NCI-H748 (cell line): ENCODE results near the gene ADD1.
A peak's percentile ranks its signal among the peaks of the same experiment; 100 is the strongest.
"Not testable (repeated sequence)": the region's sequence is repeated elsewhere in the genome, so short reads cannot be mapped to it uniquely, and the experiment has no call there.

ENCODE experiments used
- DNase-seq: peaks from one replicate; lab custom pipeline; 2025; ENCODE audit not compliant: unreplicated experiment; lab: John Stamatoyannopoulos, UW

Gene ADD1

GRCh38 chr4:2942532-2943363 lies 99.1 kb downstream of the ADD1 start:
- DNase-seq: no peak

- DNase-seq: no peak
Observed at GRCh38 chr4:2943364-2944090, 99.9 kb downstream of the ADD1 start.

DNA sequence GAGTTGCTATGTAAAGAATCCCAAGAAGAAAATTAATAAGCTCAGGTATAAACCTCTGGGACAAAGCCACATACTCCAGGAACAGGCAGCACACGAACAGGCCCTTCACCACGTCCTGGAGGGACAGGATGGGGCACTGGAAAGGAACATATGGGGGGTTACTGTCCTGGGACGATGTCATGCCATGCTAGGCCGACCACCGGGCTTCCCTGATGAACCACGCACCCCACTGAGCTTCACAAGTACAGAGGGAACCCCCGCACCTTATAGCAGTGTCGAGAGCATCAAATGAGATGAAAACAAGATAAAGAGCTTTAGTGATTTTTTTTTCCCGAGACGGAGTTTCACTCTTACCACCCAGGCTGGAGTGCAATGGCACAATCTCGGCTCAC lies 100.4 kb downstream of the ADD1 start:
- no peak for DNase-seq

DNA sequence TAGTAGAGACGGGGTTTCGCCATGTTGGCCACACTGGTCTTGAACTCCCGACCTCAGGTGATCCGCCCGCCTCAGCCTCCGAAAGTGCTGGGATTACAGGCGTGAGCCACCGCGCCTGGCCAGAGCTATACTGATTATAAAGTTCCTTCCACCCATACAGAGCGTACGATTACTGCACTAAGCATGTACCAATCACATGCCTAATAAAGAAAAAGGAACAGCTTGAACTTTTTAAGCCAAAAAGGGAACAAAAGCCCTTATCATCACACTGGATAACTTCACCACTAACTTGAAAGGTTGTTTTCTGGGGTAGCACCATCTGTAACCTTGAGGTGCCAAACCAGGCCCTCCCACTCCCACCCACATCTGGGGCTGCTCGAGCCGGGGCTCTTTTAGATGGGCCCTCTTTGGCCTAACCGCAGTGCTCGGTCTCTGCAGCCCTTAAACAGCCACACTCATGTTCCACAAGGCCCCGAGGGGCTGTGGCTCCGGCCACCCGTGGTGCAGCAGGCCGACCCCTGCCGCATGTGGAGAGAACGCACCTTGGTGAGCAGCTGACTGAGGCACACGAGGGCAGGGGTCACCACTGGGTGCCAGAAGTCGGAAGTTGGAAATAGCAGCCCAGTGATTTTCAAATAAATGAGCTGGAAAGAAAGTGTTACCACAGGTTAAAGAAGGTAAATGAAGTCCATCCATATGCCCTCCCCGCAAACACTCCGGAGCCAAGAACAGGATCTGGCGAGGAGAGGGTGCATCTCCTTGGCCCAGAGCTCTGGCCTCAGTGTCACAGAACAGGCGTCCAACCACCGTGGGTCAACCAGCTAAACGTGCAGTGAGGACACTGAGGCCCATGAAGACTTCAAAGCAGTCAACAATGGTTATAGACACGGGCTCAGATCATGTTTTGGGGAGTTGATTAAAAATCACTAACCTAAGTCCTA lies 101.2 kb downstream of the ADD1 start:
- DNase-seq: no peak

GRCh38 chr4:2945619-2946604 lies 102.3 kb downstream of the ADD1 start:
- DNase-seq: not testable (repeated sequence)

- DNase-seq: no peak
Observed at GRCh38 chr4:2946812-2947600, 103.4 kb downstream of the ADD1 start.

DNA sequence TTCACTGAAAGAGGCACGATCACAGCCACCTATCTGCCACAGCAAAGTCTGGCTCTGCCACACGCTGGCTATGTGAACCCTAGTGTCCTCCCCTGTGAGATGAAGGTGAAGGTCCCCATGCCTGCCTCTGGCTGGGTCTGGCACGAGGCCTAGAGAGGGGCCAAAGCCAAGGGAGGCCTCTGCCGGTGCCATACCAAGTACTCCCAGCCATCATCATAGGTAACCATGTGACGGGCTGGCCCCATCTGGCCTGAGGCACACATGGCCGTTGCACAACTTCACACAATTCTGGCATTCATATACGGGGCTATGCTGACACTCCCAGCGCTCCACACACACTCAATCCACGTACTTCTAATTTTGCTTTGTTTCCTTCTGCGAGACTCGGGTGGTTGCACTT lies 104.3 kb downstream of the ADD1 start:
- DNase-seq: no peak

DNA sequence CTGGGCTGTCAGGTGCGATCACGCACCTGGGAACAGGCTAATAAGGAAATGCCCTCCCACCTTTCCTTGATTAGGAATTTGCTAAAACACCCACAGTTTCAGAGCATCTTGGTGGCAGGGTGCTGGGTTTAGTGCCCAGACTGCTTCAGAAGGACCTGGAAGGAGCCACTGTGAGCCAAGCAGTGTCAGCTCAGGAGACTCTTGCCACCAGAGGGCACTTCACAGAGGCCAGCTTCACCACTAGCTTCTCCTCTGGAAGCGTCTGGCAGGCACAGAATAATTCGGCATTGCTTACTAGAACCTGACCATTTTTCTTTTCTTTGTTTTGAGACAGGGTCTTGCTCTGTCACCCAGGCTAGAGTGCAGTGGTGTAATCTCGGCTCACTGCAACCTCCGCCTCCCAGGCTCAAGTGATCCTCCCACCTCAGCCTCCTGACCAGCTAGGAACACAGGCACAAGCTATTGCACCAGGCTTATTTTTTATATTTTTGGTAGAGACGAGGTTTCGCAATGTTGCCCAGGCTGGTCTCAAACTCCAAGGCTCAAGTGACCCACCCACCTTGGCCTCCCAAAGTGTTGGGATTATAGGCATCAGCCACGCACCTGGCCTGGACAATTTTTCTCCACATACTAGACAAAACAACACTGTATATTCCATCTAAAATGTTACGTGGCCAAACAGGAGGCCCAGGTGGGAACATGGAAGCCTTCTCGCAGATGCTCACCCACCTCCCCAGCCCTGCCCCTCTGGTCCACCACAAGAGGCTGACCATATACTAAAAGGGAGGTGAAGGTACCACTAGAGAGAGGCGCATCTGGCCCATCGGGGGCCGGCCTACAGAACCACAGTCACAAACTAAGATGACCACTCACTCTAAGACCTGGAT lies 105.5 kb downstream of the ADD1 start:
- no peak for DNase-seq

DNA sequence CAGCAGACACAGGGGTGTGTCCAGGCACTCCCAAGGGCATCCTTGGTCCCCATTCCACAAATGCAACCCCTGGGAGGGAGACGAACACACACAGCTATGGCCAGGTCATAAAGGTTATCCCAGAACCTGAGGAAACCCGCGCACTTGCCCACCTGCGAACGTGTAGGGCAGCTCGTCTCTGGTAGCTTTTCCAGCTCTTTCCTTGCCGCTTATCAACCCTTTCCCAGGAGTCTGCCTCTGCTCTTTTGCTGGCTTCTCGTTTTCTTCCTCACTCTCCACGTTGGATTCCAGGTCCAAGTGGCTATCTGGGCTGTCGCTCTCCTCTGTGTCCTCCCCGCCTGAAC lies 106.1 kb downstream of the ADD1 start:
- no peak for DNase-seq

DNA sequence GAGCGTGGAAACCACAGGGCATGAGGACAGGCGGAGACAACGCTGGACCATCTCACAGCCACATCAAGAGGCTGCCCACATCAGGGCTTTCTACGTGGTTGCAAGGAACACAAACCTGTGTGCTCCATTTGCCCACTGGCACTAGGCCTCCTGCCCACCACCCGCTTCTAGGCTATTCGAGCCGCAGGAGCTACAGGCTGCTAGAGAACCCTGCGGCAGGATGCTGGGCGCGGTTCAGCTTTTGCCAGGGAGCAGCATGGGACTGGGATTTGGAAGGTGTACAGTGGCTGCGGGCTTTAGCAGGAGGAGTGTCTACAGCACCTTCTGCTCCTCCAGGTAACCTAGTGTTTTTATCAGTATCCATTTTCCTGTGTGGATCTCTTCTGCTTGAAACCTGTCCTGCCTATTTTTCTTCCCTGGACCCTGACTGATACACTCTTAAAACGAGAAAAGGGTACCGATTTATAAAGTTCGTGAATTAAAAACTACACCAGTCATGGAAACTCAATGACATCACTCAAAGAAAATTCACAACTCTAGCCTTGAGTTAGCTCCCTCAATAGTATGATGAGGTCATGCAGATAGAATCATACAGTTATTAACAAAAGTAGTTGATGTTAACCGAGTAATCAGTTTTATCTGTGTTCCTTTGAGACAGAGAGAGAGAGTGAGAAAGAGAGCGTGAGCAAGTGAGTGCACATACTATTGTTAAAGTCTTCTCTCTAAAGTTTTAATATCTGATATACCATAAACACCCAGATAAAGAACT lies 106.8 kb downstream of the ADD1 start:
- DNase-seq: no peak

DNA sequence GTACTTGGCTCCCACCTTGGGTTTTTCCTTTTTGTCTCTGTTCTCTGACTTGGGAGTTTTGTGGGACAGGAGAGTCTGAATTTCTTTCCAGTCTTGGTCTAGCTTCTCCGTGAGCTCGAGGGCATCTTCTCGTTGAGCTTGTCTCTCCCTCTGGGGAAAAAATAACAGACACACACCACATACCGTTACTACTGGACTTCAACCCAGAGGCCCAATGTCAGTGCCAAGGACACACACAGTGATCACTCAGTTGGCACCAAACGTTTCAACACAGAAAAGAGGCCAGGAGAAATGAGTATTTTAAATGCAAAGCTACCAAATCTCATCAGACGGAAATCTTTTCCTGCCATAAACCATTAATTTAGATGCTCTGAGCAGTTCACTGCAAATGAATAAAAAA lies 109.9 kb downstream of the ADD1 start:
- DNase-seq: no peak

DNA sequence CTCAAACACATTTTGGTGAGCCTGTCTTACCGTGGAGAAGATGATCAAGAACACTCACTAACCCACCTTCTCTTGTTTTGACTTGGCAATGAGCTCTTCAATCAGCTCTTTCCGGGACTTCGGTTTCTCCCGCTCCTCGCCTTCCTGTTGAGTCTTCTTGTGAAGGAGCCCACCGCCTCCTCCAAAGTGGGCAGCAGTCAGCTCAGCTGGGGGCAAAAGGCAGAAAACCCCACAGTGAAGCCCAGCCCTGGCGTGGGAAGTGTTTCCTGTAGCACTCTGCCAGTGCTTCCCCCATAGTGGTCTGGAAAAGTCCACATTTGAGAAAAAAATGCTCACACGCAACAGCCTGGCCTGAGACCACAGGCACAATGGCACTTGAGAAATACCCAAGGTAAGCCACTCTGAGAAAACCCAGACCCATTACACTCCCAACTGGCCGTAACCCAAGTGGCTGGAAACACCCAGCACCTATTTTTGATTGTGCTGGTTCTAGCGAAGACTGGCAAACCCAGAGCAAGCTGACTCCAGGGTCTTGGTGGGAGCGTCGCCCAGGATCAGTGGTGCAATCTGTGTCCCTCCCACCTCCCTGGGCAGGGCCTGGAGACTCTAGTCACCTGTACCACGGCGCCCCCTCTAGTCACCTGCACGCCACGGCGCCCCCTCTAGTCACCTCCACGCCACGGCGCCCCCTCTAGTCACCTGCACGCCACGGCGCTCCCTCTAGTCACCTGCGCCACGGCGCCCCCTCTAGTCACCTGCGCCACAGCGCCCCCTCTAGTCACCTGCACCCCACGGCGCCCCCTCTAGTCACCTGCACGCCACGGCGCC lies 110.9 kb downstream of the ADD1 start:
- DNase-seq: no peak

DNA sequence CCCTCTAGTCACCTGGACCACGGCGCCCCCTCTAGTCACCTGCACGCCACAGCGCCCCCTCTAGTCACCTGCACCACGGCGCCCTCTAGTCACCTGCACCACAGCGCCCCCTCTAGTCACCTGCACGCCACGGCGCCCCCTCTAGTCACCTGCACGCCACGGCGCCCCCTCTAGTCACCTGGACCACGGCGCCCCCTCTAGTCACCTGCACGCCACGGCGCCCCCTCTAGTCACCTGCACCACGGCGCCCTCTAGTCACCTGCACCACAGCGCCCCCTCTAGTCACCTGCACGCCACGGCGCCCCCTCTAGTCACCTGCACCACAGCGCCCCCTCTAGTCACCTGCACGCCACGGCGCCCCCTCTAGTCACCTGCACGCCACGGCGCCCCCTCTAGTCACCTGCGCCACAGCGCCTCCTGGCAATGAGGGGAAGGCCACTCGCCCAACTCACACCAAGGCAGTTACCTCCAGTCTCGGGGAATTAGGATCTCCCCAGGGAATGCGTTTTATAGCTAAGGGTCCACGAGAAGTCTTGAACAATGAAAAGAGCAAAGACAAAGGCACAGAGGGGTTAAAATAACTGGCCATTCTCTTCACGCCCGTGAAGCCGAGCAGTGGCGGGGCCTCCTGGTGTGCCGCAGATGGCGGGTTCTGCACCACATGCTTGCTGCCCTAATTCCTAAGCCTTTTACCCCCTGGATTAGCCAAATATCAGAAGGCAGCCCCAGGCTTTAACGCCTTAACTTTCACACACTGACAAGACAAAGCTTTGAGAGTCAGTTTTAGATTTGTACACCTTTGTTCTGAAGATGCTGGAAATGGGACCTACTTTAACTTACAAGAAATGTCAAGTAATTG lies 111.8 kb downstream of the ADD1 start:
- DNase-seq: not testable (repeated sequence)

DNA sequence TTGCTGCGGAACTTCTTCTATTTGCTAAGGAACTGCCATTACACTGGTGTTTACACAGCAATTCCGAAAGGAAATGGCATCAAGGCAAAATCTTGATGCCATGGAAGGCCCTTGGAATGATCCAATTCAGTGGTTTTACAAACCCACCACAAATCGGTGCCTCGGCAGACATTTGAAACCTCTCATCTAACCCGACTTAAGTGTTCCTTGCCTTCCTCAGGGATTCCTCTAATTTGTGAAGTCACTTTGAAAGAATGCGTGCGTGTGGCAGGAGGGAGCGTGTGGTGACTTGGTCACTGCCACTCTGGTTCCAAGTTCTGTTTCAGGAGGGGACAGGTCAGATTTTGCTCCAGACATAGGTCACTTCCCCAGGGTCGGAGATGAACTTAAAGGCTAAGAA lies 114.8 kb downstream of the ADD1 start:
- DNase-seq: no peak

GRCh38 chr4:2960450-2960849 lies 116.8 kb downstream of the ADD1 start:
- DNase-seq: not testable (repeated sequence)

DNA sequence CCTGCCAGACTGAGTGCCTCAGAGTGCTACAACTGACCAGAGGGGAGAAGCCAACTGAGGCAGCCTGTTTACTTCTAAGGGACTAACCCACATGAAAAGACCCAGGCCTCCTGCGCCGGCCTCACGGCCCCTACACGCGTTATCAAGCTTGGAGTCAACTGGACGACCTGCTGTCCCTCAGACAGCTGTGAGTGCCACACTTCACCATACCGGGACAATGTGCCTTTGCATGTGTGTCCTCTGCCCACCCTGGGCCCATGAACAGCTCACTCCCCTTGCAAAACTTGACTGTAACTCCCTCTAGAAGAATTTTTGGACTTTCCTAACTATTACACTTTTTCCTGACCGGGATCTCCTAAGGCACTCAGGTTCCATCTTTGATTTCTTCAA lies 117.8 kb downstream of the ADD1 start:
- peak; percentile 21 for DNase-seq
